NT2/D1 (cell line): Measurements from ENCODE around the gene UGT1A10.
"Not testable (repeated sequence)": the region's sequence is repeated elsewhere in the genome, so short reads cannot be mapped to it uniquely, and the experiment has no call there.

Experiments used
- DNase-seq: peaks from one replicate; pipeline ENCODE4 v3.0.0-alpha.2; 2011; ENCODE audit warnings: low read depth, low spot score
- H3K27me3 ChIP-seq: 2 replicates; pipeline ENCODE4 v1.6.0; 2011; ENCODE audit warnings: mild to moderate bottlenecking; ENCODE audit not compliant: insufficient read length, insufficient read depth
- H3K36me3 ChIP-seq: 2 replicates; pipeline ENCODE4 v1.6.1; 2011; ENCODE audit warnings: mild to moderate bottlenecking, low read length, mixed read lengths; ENCODE audit not compliant: insufficient read depth, insufficient read length
- H3K4me1 ChIP-seq: 2 replicates; pipeline ENCODE4 v1.5.1; 2011; ENCODE audit not compliant: insufficient read depth, insufficient read length
- H3K4me3 ChIP-seq: 2 replicates; pipeline ENCODE4 v1.5.1; 2011; ENCODE audit warnings: low read depth; ENCODE audit not compliant: insufficient read length
- H3K9ac ChIP-seq: 2 replicates; pipeline ENCODE4 v1.6.0; 2011; ENCODE audit warnings: low read depth; ENCODE audit not compliant: insufficient read length
- H3K9me3 ChIP-seq: 2 replicates; pipeline ENCODE4 v1.5.1; 2011; ENCODE audit warnings: mild to moderate bottlenecking, low read length; ENCODE audit not compliant: insufficient read depth
- SUZ12 ChIP-seq: IDR thresholded peaks from 2 replicates; pipeline ENCODE4 v1.6.1; 2011; ENCODE audit not compliant: insufficient read length, insufficient read depth; ENCODE audit errors: extremely low read depth
- YY1 ChIP-seq: IDR thresholded peaks from 2 replicates; pipeline ENCODE4 v1.6.1; 2011; ENCODE audit not compliant: insufficient read length, insufficient read depth
- ZNF274 ChIP-seq: IDR thresholded peaks from 2 replicates; pipeline ENCODE4 v1.6.1; 2011; ENCODE audit warnings: mild to moderate bottlenecking, low read depth, low read length

UGT1A10 gene

DNA sequence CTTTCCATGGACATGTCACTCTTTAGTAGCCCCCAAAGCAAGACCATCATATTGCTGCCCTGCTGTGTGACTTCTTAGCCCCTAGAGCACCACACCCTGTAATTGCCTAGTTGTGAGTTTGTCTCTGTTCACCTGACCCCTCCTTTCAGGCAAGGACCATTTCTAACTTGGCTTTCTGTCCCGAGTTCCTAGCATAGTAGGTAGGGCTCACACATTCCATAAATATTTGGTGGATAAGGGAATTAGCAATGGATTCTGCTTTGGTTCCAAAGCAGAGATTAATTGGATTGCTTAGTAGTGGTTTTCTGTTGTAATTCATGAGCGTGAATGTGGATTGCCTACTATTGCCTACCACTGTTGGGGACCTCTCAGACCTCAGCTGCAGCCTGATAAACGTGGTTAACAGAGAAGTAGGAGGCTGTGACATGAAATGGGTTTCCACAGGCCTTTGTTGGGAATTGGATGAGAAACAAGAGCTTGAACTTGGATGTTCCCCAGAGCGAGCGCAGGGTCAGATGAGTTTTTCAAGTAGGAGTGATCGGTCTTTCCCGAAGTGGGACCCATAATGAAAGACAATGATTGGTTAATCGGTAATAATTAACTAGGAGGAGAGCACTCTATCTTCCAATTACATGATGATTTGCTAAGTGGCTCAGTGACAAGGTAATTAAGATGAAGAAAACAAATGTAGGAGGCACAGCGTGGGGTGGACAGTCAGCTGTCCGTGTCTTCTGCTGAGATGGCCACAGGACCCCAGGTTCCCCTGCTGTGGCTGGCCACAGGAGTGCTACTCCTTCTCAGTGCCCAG is 110.4 kb downstream of the UGT1A10 start:
- no peak for DNase-seq
- H3K9me3 ChIP-seq, result peaks cover 13% of the 10 kb centered on the region; the same call in 1 of the 2 replicates
- H3K4me1 ChIP-seq, result no peaks in the 10 kb centered on the region
- H3K9ac ChIP-seq, result no peak overlapping the region
- TF ChIP-seq SUZ12, result no peak
- no peak for TF ChIP-seq YY1
- no peak for TF ChIP-seq ZNF274
- H3K4me3 ChIP-seq, result no peak overlapping the region
- H3K27me3 ChIP-seq, result no peaks in the 10 kb centered on the region
- H3K36me3 ChIP-seq, result no peaks in the 10 kb centered on the region

DNA sequence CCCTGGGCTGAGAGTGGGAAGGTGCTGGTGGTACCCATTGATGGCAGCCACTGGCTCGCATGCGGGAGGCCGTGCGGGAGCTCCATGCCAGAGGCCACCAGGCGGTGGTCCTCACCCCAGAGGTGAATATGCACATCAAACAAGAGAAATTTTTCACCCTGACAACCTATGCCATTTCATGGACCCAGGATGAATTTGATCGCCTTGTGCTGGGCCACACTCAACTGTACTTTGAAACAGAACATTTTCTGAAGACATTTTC is 111.0 kb downstream of the UGT1A10 start:
- Histone ChIP-seq H3K9ac (no peak overlapping the region), H3K4me1 (no peaks in the 10 kb centered on the region), H3K27me3 (no peaks in the 10 kb centered on the region), H3K9me3 (peaks cover 14% of the 10 kb centered on the region; the same call in 1 of the 2 replicates), H3K4me3 (no peak overlapping the region), H3K36me3 (no peaks in the 10 kb centered on the region)
- TF ChIP-seq SUZ12 (no peak), ZNF274 (no peak)
- DNase-seq, result no peak

DNA sequence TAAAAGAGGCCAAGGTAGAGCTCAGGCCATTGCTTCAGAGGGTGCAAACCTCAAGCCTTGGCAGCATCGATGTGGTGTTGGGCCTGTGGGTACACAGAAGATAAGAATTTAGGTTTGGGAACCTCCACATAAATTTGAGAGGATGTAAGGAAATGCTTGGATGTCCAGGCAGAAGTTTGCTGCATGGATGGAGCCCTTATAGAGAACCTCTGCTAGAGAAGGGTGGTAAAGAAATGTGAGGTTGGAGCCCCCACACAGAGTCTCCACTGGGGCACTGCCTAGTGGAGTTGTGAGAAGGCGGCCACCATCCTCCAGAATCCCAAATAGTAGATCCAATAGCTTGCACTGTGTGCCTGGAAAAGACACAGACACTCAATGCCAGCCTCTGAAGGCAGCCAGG is 114.4 kb downstream of the UGT1A10 start:
- DNase-seq, result not testable (repeated sequence)

DNA sequence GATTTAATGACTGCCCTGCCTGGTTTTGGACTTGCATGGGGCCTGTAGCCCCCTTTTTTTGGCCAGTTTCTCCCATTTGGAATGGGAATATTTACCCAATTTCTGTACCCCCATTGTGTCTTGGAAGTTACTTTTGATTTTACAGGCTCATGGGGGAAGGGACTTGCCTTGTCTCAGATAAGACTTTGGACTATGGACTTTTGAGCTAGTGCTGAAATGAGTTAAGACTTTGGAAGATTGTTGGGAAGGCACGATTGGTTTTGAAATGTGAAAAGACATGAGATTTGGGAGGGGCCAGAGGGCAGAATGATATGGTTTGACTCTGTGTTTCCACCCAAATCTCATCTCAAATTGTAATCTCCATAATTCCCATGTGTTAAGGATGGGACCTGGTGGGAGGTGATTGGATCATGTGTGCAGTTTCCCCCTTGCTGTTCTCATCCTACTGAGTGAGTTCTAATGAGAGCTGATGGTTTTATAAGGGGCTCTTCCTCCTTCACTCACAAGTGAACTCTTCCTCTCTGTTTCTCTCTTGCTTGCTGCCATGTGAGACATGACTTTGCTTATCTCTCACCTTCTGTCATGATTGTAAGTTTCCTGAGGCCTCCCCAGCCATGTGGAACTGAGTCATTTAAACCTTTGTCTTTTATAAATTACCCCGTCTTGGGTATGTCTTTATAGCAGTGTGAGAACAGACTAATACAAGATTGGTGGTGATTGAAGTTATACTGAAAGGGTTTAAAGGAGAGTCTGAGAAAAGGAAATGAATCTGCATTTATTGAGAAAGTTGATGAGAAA is 115.2 kb downstream of the UGT1A10 start:
- not testable (repeated sequence) for H3K9ac ChIP-seq, H3K27me3 ChIP-seq, H3K4me3 ChIP-seq, H3K36me3 ChIP-seq, DNase-seq, H3K4me1 ChIP-seq
- peaks cover 17% of the 10 kb centered on the region; the same call in 1 of the 2 replicates for H3K9me3 ChIP-seq

More for the DNA sequence above, 114.4 kb downstream of the UGT1A10 start:
- not testable (repeated sequence) for H3K36me3 ChIP-seq, H3K9ac ChIP-seq, H3K4me1 ChIP-seq, H3K27me3 ChIP-seq, H3K4me3 ChIP-seq
- peaks cover 17% of the 10 kb centered on the region; the same call in 1 of the 2 replicates for H3K9me3 ChIP-seq

DNA sequence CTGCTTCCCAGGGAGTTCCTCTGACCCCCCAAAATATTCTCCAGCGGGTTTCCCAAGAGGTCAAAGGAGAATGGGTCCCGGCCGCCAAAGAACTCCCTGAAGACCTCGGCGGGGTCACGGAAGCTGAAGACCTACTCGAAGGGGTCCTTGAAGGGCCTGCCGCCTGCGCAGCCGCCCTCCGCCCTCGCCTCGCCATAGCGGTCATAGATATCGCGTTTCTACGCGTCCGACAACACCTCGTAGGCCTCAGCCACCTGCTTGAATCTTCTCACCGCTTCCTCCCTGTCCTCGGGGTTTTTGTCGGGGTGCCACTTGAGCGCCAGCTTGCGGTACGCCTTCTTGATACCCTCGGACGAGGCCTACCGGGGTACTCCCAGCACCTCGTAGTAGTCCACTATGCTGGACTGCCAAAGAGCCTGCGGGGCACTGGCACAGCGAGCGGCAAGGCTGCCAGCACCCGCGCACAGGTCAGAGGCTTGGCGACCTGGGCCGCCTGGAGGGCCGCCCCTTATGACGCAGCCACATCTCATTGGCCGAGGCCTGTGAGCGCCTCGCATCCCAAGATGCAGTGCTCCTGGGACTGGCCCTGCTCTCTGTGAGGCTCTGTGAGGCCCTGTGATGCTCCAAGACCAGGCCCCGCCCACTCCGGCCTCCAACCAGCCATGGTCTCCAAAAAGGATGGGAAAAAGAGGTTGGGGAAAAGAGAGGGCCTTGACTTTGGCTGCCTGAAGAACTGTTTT is 118.8 kb downstream of the UGT1A10 start:
- no peak overlapping the region for H3K9ac ChIP-seq
- H3K4me3 ChIP-seq, result no peak overlapping the region
- H3K4me1 ChIP-seq, result no peaks in the 10 kb centered on the region
- no peaks in the 10 kb centered on the region for H3K27me3 ChIP-seq
- H3K9me3 ChIP-seq, result peaks cover 17% of the 10 kb centered on the region; the same call in 1 of the 2 replicates
- TF ChIP-seq YY1 (no peak), ZNF274 (no peak), SUZ12 (no peak)
- no peak for DNase-seq
- no peaks in the 10 kb centered on the region for H3K36me3 ChIP-seq

DNA sequence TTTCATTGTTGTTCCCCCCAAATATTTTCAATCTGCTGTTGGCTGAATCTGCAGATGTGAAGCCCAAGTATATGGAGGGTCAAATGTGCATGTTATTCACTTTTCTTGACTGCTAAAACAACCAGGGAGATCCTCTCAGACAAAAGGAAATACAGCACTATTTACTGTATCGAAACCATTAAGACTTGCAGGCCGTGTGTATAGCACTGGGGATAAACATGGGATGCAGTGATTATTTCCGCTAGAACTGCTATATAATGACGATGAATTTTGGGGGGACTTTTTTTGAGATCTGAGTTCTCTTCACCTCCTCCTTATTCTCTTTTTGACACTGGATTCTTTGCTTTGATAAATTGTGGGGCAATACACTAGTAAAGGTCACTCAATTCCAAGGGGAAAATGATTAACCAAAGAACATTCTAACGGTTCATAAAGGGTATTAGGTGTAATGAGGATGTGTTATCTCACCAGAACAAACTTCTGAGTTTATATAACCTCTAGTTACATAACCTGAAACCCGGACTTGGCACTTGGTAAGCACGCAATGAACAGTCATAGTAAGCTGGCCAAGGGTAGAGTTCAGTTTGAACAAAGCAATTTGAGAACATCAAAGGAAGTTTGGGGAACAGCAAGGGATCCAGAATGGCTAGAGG is 120.3 kb downstream of the UGT1A10 start:
- H3K27me3 ChIP-seq, result no peaks in the 10 kb centered on the region
- H3K4me3 ChIP-seq, result no peak overlapping the region
- H3K4me1 ChIP-seq, result no peaks in the 10 kb centered on the region
- H3K9me3 ChIP-seq, result peaks cover 5% of the 10 kb centered on the region; the same call in 1 of the 2 replicates
- TF ChIP-seq YY1 (no peak), SUZ12 (no peak), ZNF274 (no peak)
- no peaks in the 10 kb centered on the region for H3K36me3 ChIP-seq
- H3K9ac ChIP-seq, result no peak overlapping the region
- no peak for DNase-seq

DNA sequence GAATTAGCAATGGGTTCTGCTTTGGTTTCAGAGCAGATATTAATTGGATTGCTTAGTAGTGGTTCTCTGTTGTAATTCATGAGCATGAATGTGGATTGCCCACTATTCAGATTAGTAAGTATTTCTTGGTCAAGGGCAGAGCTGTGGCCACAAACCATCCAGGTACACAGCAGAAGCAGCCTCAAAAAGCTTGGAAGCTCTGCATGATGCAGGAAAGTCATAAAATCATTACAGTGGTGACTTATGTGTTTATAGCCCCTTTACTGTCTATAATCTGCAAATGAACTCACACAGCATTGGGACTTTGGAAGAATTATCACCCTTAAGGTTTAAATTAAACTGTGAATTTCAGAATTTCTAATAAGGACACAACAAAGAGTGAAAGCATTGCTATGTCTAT is 121.9 kb downstream of the UGT1A10 start:
- no peak overlapping the region for H3K4me3 ChIP-seq
- no peak for DNase-seq
- H3K9ac ChIP-seq, result no peak overlapping the region
- no peaks in the 10 kb centered on the region for H3K4me1 ChIP-seq
- H3K27me3 ChIP-seq, result no peaks in the 10 kb centered on the region
- no peaks in the 10 kb centered on the region for H3K36me3 ChIP-seq
- H3K9me3 ChIP-seq, result peaks cover 3% of the 10 kb centered on the region; the same call in 1 of the 2 replicates
- TF ChIP-seq ZNF274, result no peak
- TF ChIP-seq YY1, result no peak
- no peak for TF ChIP-seq SUZ12
